ENCODE results near the gene HSPBAP1. TPM values are rescaled to one million over a fixed set of nuclear protein-coding genes. Genes with fewer than 3 reads are reported as not detected.

HSPBAP1 gene
- total RNA-seq, 1 experiment from 2014 or later: 9.8 TPM

GRCh38 chr3:122824465-122825381 lies 31.1 kb upstream of the HSPBAP1 start:
- no peak overlapping the region for H2BK15ac ChIP-seq (ENCODE audit: low read depth, low read length)
- no peak overlapping the region for H3T11ph ChIP-seq (ENCODE audit: low read length)
- no peak overlapping the region for H3K56ac ChIP-seq (ENCODE audit: insufficient read length, low read depth, low read length)
- H4K8ac ChIP-seq (replicated peaks; ENCODE audit: insufficient read length, low read depth, low read length): no peak overlapping the region
- no peaks in the 10 kb centered on the region for H3K9me3 Mint-ChIP-seq
- H3K27me3 Mint-ChIP-seq (ENCODE audit: low read depth): no peaks in the 10 kb centered on the region
- WGBS (ENCODE audit: extremely low coverage, insufficient read length, low lambda C conversion rate): no CpG with 5 or more reads among the region's 7 CpGs
- H3K4me2 ChIP-seq (ENCODE audit: insufficient read depth, insufficient read length, low read length): no peak overlapping the region
- H2AFZ ChIP-seq (ENCODE audit: low read length): no peak overlapping the region
- H2BK20ac ChIP-seq (ENCODE audit: low read depth, low read length, poor library complexity, severe bottlenecking): no peak overlapping the region
- H3K18ac ChIP-seq (ENCODE audit: insufficient read length, low read depth, low read length): no peak overlapping the region
- H4K91ac ChIP-seq (ENCODE audit: insufficient read length, low read depth, low read length): no peak overlapping the region
- H3K27ac ChIP-seq (ENCODE audit: insufficient read length, low read depth, low read length): no peak overlapping the region
- no peak overlapping the region for H2BK12ac ChIP-seq (ENCODE audit: insufficient read length, low read depth, low read length)
- H3K23ac ChIP-seq (ENCODE audit: insufficient read length, low read depth, low read length): no peak overlapping the region
- TF ChIP-seq CTCF (conservative IDR thresholded peaks at IDR 0.05): no peak
- H3K4ac ChIP-seq (ENCODE audit: low read depth, low read length): no peak overlapping the region
- H3K4me3 Mint-ChIP-seq: no peak overlapping the region
- H3K4me1 Mint-ChIP-seq: no peaks in the 10 kb centered on the region
- H2BK120ac ChIP-seq (ENCODE audit: low read depth, low read length, poor library complexity, severe bottlenecking): no peak overlapping the region
- no peak overlapping the region for H2BK5ac ChIP-seq (ENCODE audit: insufficient read length, low read length)
- H2AK5ac ChIP-seq (ENCODE audit: insufficient read length, low read length): no peak overlapping the region
- no peaks in the 10 kb centered on the region for H4K20me1 ChIP-seq (ENCODE audit: control insufficient read depth, insufficient read depth, insufficient read length)
- no peaks in the 10 kb centered on the region for H3K23me2 ChIP-seq (ENCODE audit: insufficient read length, low read depth, low read length, poor library complexity, severe bottlenecking)
- H3K27me3 ChIP-seq (ENCODE audit: insufficient read depth, low read length): no peaks in the 10 kb centered on the region
- H3K9me3 ChIP-seq (ENCODE audit: control insufficient read depth, low read depth, low read length): no peaks in the 10 kb centered on the region
- no peaks in the 10 kb centered on the region for H3K79me2 ChIP-seq (ENCODE audit: insufficient read depth, low read length)
- H4K5ac ChIP-seq (ENCODE audit: insufficient read length, low read depth, low read length): no peak overlapping the region
- DNase-seq: no peak
- peaks cover 0 to 4% (median 0%) of the 10 kb centered on the region in 3 experiments; a peak in 4 of 7 replicates for H3K36me3 Mint-ChIP-seq (ENCODE audit: insufficient read depth in 1 of 3, low read depth in 3 of 3)
- H3K27ac Mint-ChIP-seq: peak overlapping the region in 1 of 3 experiments; percentile 62; a peak in 2 of 7 replicates
- H3K14ac ChIP-seq (ENCODE audit: insufficient read depth, low read length): no peak overlapping the region
- H3K9ac ChIP-seq (ENCODE audit: extremely low read depth, insufficient read length, low read length): no peak overlapping the region
- H3K4me1 ChIP-seq (ENCODE audit: insufficient read depth, low read length): no peaks in the 10 kb centered on the region
- no peaks in the 10 kb centered on the region for H3K79me1 ChIP-seq (ENCODE audit: insufficient read depth, low read depth, low read length, poor library complexity, severe bottlenecking)

Measured in H9 (cell line).